Neural progenitor cell (in vitro differentiated cells): ENCODE results near the gene KRT76.

Experiments
- CTCF ChIP-seq: fragments of 200-600 bp; sonication (generic); IDR thresholded peaks from 2 replicates; pipeline ENCODE4 v1.5.1; 2017; ENCODE audit warnings: antibody characterized with exemption, mild to moderate bottlenecking
- EZH2 ChIP-seq: fragments of 200-600 bp; sonication (generic); IDR thresholded peaks from 2 replicates; pipeline ENCODE4 v1.6.1; 2017; ENCODE audit warnings: antibody characterized with exemption, mild to moderate bottlenecking, moderate library complexity
- EZH2phosphoT487 ChIP-seq: fragments of 200-600 bp; sonication (generic); IDR thresholded peaks from 2 replicates; pipeline ENCODE4 v1.6.1; 2017; ENCODE audit warnings: antibody characterized with exemption

GRCh38 chr12:52760623-52761022 lies 16.5 kb downstream of the KRT76 start:
- TF ChIP-seq EZH2 = no peak
- no peak for TF ChIP-seq CTCF
- TF ChIP-seq EZH2phosphoT487 = no peak
